Measurements from ENCODE around the gene RBMS3. TPM values are rescaled to one million over a fixed set of nuclear protein-coding genes. Genes with fewer than 3 reads are reported as not detected.

RBMS3 gene
- total and polyA plus RNA-seq, 2 of the 8 experiments (the other 6 are each of a cell fraction or from before 2014, with no cell fraction given): 3.7 to 6.9 TPM

GRCh38 chr3:29597376-29598008, 316.6 kb downstream of the RBMS3 start:
- Histone ChIP-seq H3K79me1 (ENCODE audit: low read depth, low read length) (no peaks in the 10 kb centered on the region), H2BK15ac (ENCODE audit: low read length) (no peak overlapping the region), H3K18ac (ENCODE audit: extremely low read depth, low read length) (no peak overlapping the region), H2AFZ (ENCODE audit: low read length) (no peak overlapping the region), H2BK5ac (ENCODE audit: low read depth, low read length) (no peak overlapping the region), H3K9me3 (ENCODE audit: insufficient read depth in 2 of 2, low read depth in 1 of 2, low read length in 1 of 2) (no peaks in the 10 kb centered on the region), H4K91ac (replicated peaks; ENCODE audit: insufficient read length, low read length) (no peak overlapping the region), H4K20me1 (replicated peaks in 1 of 2; ENCODE audit: control insufficient read depth in 1 of 2, insufficient read depth in 2 of 2, low read length in 2 of 2) (no peaks in the 10 kb centered on the region), H3K56ac (replicated peaks; ENCODE audit: insufficient read length, low read depth, low read length) (no peak overlapping the region), H3K36me3 (ENCODE audit: control insufficient read depth in 2 of 4, insufficient read depth in 4 of 4, low read length in 3 of 4) (no peaks in the 10 kb centered on the region), H2BK12ac (ENCODE audit: low read depth, low read length) (no peak overlapping the region), H3K9ac (replicated peaks in 1 of 4; ENCODE audit: extremely low read depth in 1 of 4, low read depth in 3 of 4, low read length in 3 of 4) (no peak overlapping the region), H3K14ac (ENCODE audit: insufficient read length) (no peak overlapping the region), H3K4me3 (ENCODE audit: extremely low read depth in 1 of 4, insufficient read depth in 2 of 4, low read depth in 3 of 4, low read length in 4 of 4) (no peak overlapping the region), H3K23ac (ENCODE audit: insufficient read length) (no peak overlapping the region), H3K4me1 (replicated peaks in 1 of 4; ENCODE audit: control insufficient read depth in 3 of 4, insufficient read depth in 4 of 4, low read length in 3 of 4) (peaks cover 0 to 2% (median 0%) of the 10 kb centered on the region in 4 experiments; a peak in 1 of 7 replicates), H3K23me2 (ENCODE audit: low read depth, low read length) (no peaks in the 10 kb centered on the region), H4K5ac (ENCODE audit: insufficient read length, low read depth, low read length) (no peak overlapping the region), H3K4ac (replicated peaks; ENCODE audit: insufficient read length, low read depth, low read length) (no peak overlapping the region), H2AK5ac (ENCODE audit: low read depth, low read length) (no peak overlapping the region), H3K4me2 (ENCODE audit: insufficient read depth in 1 of 2, low read depth in 2 of 2, low read length in 2 of 2) (no peak overlapping the region), H3K27ac (ENCODE audit: low read depth, low read length) (no peak overlapping the region), H3K79me2 (ENCODE audit: control insufficient read depth in 1 of 2, insufficient read depth in 2 of 2, low read length in 2 of 2) (no peaks in the 10 kb centered on the region), H3K27me3 (replicated peaks in 1 of 4; ENCODE audit: control insufficient read depth in 3 of 4, extremely low read depth in 1 of 4, insufficient read depth in 3 of 4, low read length in 3 of 4) (no peaks in the 10 kb centered on the region), H4K8ac (ENCODE audit: extremely low read depth, insufficient read depth, low read length) (no peak overlapping the region), H2BK20ac (ENCODE audit: low read length) (no peak overlapping the region), H2BK120ac (replicated peaks; ENCODE audit: low read depth, low read length) (no peak overlapping the region)
- no peak for FAIRE-seq
- no peak for DNase-seq (ENCODE audit: low read depth in 1 of 2, low spot score in 2 of 2)
- 84% methylated on average over 3 of the region's 3 CpGs; no CpG with 5 or more reads in 1 of the 2 experiments for WGBS, 2 experiments (ENCODE audit: extremely low coverage in 1 of 2, insufficient coverage in 1 of 2, insufficient read length in 1 of 2, insufficient replicate concordance in 2 of 2, low coverage in 1 of 2, low lambda C conversion rate in 2 of 2, missing lambda C conversion rate in 1 of 2)
- CTCF ChIA-PET (ENCODE audit: partially characterized antibody): interaction anchor here (0.7 to 1.1 kb wide), 2 partner anchors 17 to 57 kb away, joined by 3 read pairs; no protein-coding TSS in a partner anchor
- POLR2A ChIA-PET (ENCODE audit: partially characterized antibody): no interaction called here
- TF ChIP-seq SP4 (IDR thresholded peaks at IDR 0.05; ENCODE audit: low read length) (no peak), KDM4A (IDR thresholded peaks at IDR 0.05; ENCODE audit: low read depth, low read length, severe bottlenecking) (no peak)
